H1 (cell line): Measurements from ENCODE around the gene CCDC33. TPM values are rescaled to one million over a fixed set of nuclear protein-coding genes. Genes with fewer than 3 reads are reported as not detected.

Source experiments
- CTCF ChIA-PET: fragments of 300-600 bp; sonication (Branson Sonifier 250); formaldehyde crosslinking; loops from one replicate; lab custom pipeline; 2021; ENCODE audit not compliant: partially characterized antibody; lab: Charles Lee
- POLR2A ChIA-PET: fragments of 300-600 bp; sonication (Branson Sonifier 250); formaldehyde crosslinking; loops from one replicate; lab custom pipeline; 2021; ENCODE audit warnings: inconsistent platforms; ENCODE audit not compliant: partially characterized antibody; lab: Charles Lee
- DNase-seq, 2 experiments: peaks; one replicate each; pipeline versions ENCODE4 v3.0.0 to v3.0.0-alpha.2; 2010 to 2022; ENCODE audit warnings: low spot score in 2 of 2, low read depth in 1 of 2, mixed read lengths in 1 of 2
- FAIRE-seq: peaks from 2 replicates; lab custom pipeline; 2011; peaks lifted over from hg19 to GRCh38; lab: Jason Lieb, UNC
- H2AFZ ChIP-seq: 2 replicates; pipeline ENCODE4 v1.8.1; 2012; ENCODE audit warnings: low read length, inconsistent platforms
- H2AK5ac ChIP-seq: 2 replicates; pipeline ENCODE4 v1.6.1; 2013; ENCODE audit warnings: low read depth, low read length
- H2BK120ac ChIP-seq: replicated peaks from 2 replicates; pipeline ENCODE3; 2013; ENCODE audit warnings: low read depth, low read length, inconsistent platforms
- H2BK12ac ChIP-seq: 2 replicates; pipeline ENCODE4 v1.6.1; 2013; ENCODE audit warnings: low read depth, low read length
- H2BK15ac ChIP-seq: 2 replicates; pipeline ENCODE4 v1.6.1; 2013; ENCODE audit warnings: low read length
- H2BK20ac ChIP-seq: 2 replicates; pipeline ENCODE4 v1.6.1; 2013; ENCODE audit warnings: low read length
- H2BK5ac ChIP-seq: 2 replicates; pipeline ENCODE4 v1.6.1; 2013; ENCODE audit warnings: low read depth, low read length
- H3K14ac ChIP-seq: 2 replicates; pipeline ENCODE4 v1.6.1; 2013; ENCODE audit warnings: inconsistent platforms; ENCODE audit not compliant: insufficient read length
- H3K18ac ChIP-seq: 2 replicates; pipeline ENCODE4 v1.6.1; 2013; ENCODE audit warnings: low read length; ENCODE audit errors: extremely low read depth
- H3K23ac ChIP-seq: 2 replicates; pipeline ENCODE4 v1.6.1; 2013; ENCODE audit warnings: inconsistent platforms; ENCODE audit not compliant: insufficient read length
- H3K23me2 ChIP-seq: 2 replicates; pipeline ENCODE4 v1.6.1; 2013; ENCODE audit warnings: low read depth, low read length
- H3K27ac ChIP-seq: 2 replicates; pipeline ENCODE4 v1.6.1; 2011; ENCODE audit warnings: low read depth, low read length, inconsistent platforms
- H3K27me3 ChIP-seq, 4 experiments: replicated peaks in 1 of 4; 1 replicate in 1 of 4; 2 replicates in 3 of 4; pipeline versions ENCODE4 v1.6.1 to v1.8.1; 2011 to 2013; ENCODE audit warnings: low read length in 3 of 4, mild to moderate bottlenecking in 3 of 4, inconsistent platforms in 2 of 4, mixed read lengths in 2 of 4, moderate library complexity in 1 of 4; ENCODE audit not compliant: control insufficient read depth in 3 of 4, insufficient read depth in 3 of 4; ENCODE audit errors: extremely low read depth in 1 of 4
- H3K36me3 ChIP-seq, 4 experiments: 2 replicates each; pipeline versions ENCODE4 v1.6.1 to v1.8.1; 2011 to 2013; ENCODE audit warnings: mild to moderate bottlenecking in 4 of 4, low read length in 3 of 4, moderate library complexity in 2 of 4, control low read depth in 1 of 4, inconsistent platforms in 1 of 4; ENCODE audit not compliant: insufficient read depth in 4 of 4, control insufficient read depth in 2 of 4
- H3K4ac ChIP-seq: replicated peaks from 2 replicates; pipeline ENCODE3; 2013; ENCODE audit warnings: low read length, low read depth, mixed read lengths, inconsistent platforms; ENCODE audit not compliant: insufficient read length
- H3K4me1 ChIP-seq, 4 experiments: replicated peaks in 1 of 4; 1 replicate in 1 of 4; 2 replicates in 3 of 4; pipeline versions ENCODE4 v1.6.1 to v1.8.1; 2011 to 2013; ENCODE audit warnings: low read length in 3 of 4, inconsistent platforms in 2 of 4, mixed read lengths in 1 of 4; ENCODE audit not compliant: insufficient read depth in 4 of 4, control insufficient read depth in 3 of 4
- H3K4me2 ChIP-seq, 2 experiments: 2 replicates each; pipeline versions ENCODE4 v1.6.1 to v1.8.1; 2011 to 2013; ENCODE audit warnings: low read depth in 2 of 2, low read length in 2 of 2, control low read depth in 1 of 2, inconsistent platforms in 1 of 2, mild to moderate bottlenecking in 1 of 2; ENCODE audit not compliant: insufficient read depth in 1 of 2
- H3K4me3 ChIP-seq, 4 experiments: fragments of 200-600, 300-600 bp in 1 of 4; sonication (generic), shearing (Covaris generic), sonication (Bioruptor Twin) in 1 of 4; 2 replicates each; pipeline versions ENCODE4 v1.5.1 to v1.8.1; 2011 to 2016; ENCODE audit warnings: low read length in 4 of 4, low read depth in 3 of 4, control low read depth in 2 of 4, inconsistent platforms in 2 of 4, mild to moderate bottlenecking in 2 of 4, mixed read lengths in 1 of 4, moderate library complexity in 1 of 4; ENCODE audit not compliant: insufficient read depth in 2 of 4; ENCODE audit errors: extremely low read depth in 1 of 4
- H3K56ac ChIP-seq: replicated peaks from 2 replicates; pipeline ENCODE3; 2013; ENCODE audit warnings: low read depth, mild to moderate bottlenecking, mixed read lengths, low read length, inconsistent platforms; ENCODE audit not compliant: insufficient read length
- H3K79me1 ChIP-seq: 2 replicates; pipeline ENCODE4 v1.6.1; 2013; ENCODE audit warnings: low read depth, low read length, control low read depth
- H3K79me2 ChIP-seq, 2 experiments: 2 replicates each; pipeline versions ENCODE4 v1.6.1 to v1.8.1; 2012 to 2013; ENCODE audit warnings: low read length in 2 of 2, mild to moderate bottlenecking in 2 of 2, inconsistent platforms in 1 of 2; ENCODE audit not compliant: insufficient read depth in 2 of 2, control insufficient read depth in 1 of 2
- H3K9ac ChIP-seq, 4 experiments: replicated peaks in 1 of 4; 1 replicate in 1 of 4; 2 replicates in 3 of 4; pipeline versions ENCODE4 v1.6.1 to v1.8.1; 2011 to 2013; ENCODE audit warnings: low read depth in 3 of 4, low read length in 3 of 4, control low read depth in 2 of 4, mild to moderate bottlenecking in 2 of 4, moderate library complexity in 2 of 4, inconsistent platforms in 1 of 4; ENCODE audit errors: extremely low read depth in 1 of 4
- H3K9me3 ChIP-seq, 2 experiments: 2 replicates each; pipeline versions ENCODE4 v1.6.1 to v1.8.1; 2012 to 2013; ENCODE audit warnings: mild to moderate bottlenecking in 2 of 2, moderate library complexity in 2 of 2, control low read depth in 1 of 2, inconsistent platforms in 1 of 2, low read depth in 1 of 2, low read length in 1 of 2, mixed read lengths in 1 of 2; ENCODE audit not compliant: insufficient read depth in 2 of 2
- H4K20me1 ChIP-seq, 2 experiments: replicated peaks in 1 of 2; 2 replicates each; pipeline versions ENCODE3 to v1.8.1; 2011 to 2013; ENCODE audit warnings: inconsistent platforms in 2 of 2, low read length in 2 of 2, mild to moderate bottlenecking in 1 of 2; ENCODE audit not compliant: insufficient read depth in 2 of 2, control insufficient read depth in 1 of 2
- H4K5ac ChIP-seq: 2 replicates; pipeline ENCODE4 v1.6.1; 2013; ENCODE audit warnings: low read length, low read depth, mixed read lengths, inconsistent platforms; ENCODE audit not compliant: insufficient read length
- H4K8ac ChIP-seq: 2 replicates; pipeline ENCODE4 v1.8.0; 2013; ENCODE audit warnings: mild to moderate bottlenecking, moderate library complexity, low read length, inconsistent platforms; ENCODE audit not compliant: insufficient read depth; ENCODE audit errors: extremely low read depth
- H4K91ac ChIP-seq: replicated peaks from 2 replicates; pipeline ENCODE3; 2013; ENCODE audit warnings: low read length, mixed read lengths, inconsistent platforms; ENCODE audit not compliant: insufficient read length
- BACH1 ChIP-seq: IDR thresholded peaks from 2 replicates; pipeline ENCODE4 v1.6.1; 2012; ENCODE audit warnings: low read length, improper control_type of control experiment
- HDAC6 ChIP-seq: IDR thresholded peaks from one replicate; pipeline ENCODE4 v1.7.1; 2012; ENCODE audit warnings: low read depth, mild to moderate bottlenecking, inconsistent platforms, low read length, moderate library complexity
- WGBS, 2 experiments: shearing (Covaris generic) in 1 of 2; methylation state at CpG; one replicate each; pipeline versions ENCODE4 v1.1.6 to v1.1.7; 2013 to 2015; ENCODE audit warnings: low lambda C conversion rate in 2 of 2, mixed read lengths in 2 of 2, inconsistent platforms in 1 of 2, low coverage in 1 of 2, missing lambda C conversion rate in 1 of 2; ENCODE audit not compliant: insufficient replicate concordance in 2 of 2, insufficient coverage in 1 of 2, insufficient read length in 1 of 2; ENCODE audit errors: extremely low coverage in 1 of 2, missing lambda C conversion rate in 1 of 2; 5-methylcytosine and 5-hydroxymethylcytosine counted together
- polyA plus RNA-seq, 7 experiments: library from polyadenylated mRNA; depleted of rRNA in 3 of 7; stranded (reverse) in 5 of 7; unstranded in 2 of 7; fragments of >200 nt in 5 of 7; fragments of 200-250 nt in 2 of 7; gene quantifications; 1 replicate in 5 of 7; 2 replicates in 1 of 7; 4 replicates in 1 of 7; pipeline versions ENCODE4 v1.2.1 to v1.2.3, GENCODE V29; 2011 to 2013; ENCODE audit warnings: missing spikeins in 2 of 7, mixed read lengths in 2 of 7
- total RNA-seq: library from RNA; stranded (reverse); fragmentation: NEBNext Ultra II Directional; extraction: Animal tissue kit (Norgen Biotek cat#: 25700); gene quantifications from 2 replicates; pipeline ENCODE4 v1.2.1, GENCODE V29; 2021

Gene CCDC33
- total and polyA plus RNA-seq, 2 of the 8 experiments (the other 6 are each of a cell fraction or from before 2014, with no cell fraction given): 2.0 to 2.7 TPM

- Histone ChIP-seq H3K9ac (no peak overlapping the region), H3K23me2 (no peaks in the 10 kb centered on the region), H4K8ac (no peak overlapping the region), H3K36me3 (no peaks in the 10 kb centered on the region), H2BK12ac (no peak overlapping the region)
- TF ChIP-seq HDAC6 (no peak), BACH1 (no peak)
- TF ChIP-seq, all 59 proteins: peak for 0
- H3K4me2 ChIP-seq: no peak overlapping the region
- ChIA-PET POLR2A (interaction anchor here (0.6 to 4.4 kb wide), 4 partner anchors 8 to 37 kb away, joined by 3 to 11 read pairs (median 3); no protein-coding TSS in a partner anchor), CTCF (interaction anchor here (0.9 to 2.2 kb wide), 4 partner anchors 9 to 46 kb away, joined by 3 to 5 read pairs (median 4); no protein-coding TSS in a partner anchor)
- no peaks in the 10 kb centered on the region for H3K79me1 ChIP-seq
- no peaks in the 10 kb centered on the region; a peak in 1 of 7 replicates for H3K27me3 ChIP-seq
- FAIRE-seq: no peak
- H3K9me3 ChIP-seq: no peaks in the 10 kb centered on the region
- no peak overlapping the region for H3K18ac ChIP-seq
- H3K27ac ChIP-seq: no peak overlapping the region
- no peak overlapping the region for H3K4ac ChIP-seq
- no peak overlapping the region for H3K4me3 ChIP-seq
- no peak overlapping the region for H2AK5ac ChIP-seq
- H2BK20ac ChIP-seq: no peak overlapping the region
- no peak overlapping the region for H3K14ac ChIP-seq
- no peak overlapping the region for H3K23ac ChIP-seq
- 89% methylated on average over 5 of the region's 6 CpGs; no CpG with 5 or more reads in 1 of the 2 experiments for WGBS, 2 experiments
- H2BK5ac ChIP-seq: no peak overlapping the region
- H3K79me2 ChIP-seq: no peaks in the 10 kb centered on the region
- no peak overlapping the region for H2BK15ac ChIP-seq
- H4K91ac ChIP-seq: no peak overlapping the region
- H2BK120ac ChIP-seq: no peak overlapping the region
- no peak overlapping the region for H3K56ac ChIP-seq
- DNase-seq: no peak
- no peak overlapping the region for H4K5ac ChIP-seq
- no peaks in the 10 kb centered on the region for H4K20me1 ChIP-seq
- peaks cover 3 to 19% (median 12%) of the 10 kb centered on the region in 4 experiments for H3K4me1 ChIP-seq
- no peak overlapping the region for H2AFZ ChIP-seq
These were observed 21.0 kb downstream of the CCDC33 start for GRCh38 chr15:74257105-74257504.
